Left renal cortex interstitium (tissue), 4 donors: ENCODE results near the gene AQR. TPM values are rescaled to one million over a fixed set of nuclear protein-coding genes. Genes with fewer than 3 reads are reported as not detected.

Source experiments
- DNase-seq, 4 donors: peaks; one replicate each; pipeline ENCODE4 v3.0.0-alpha.2; 2013; ENCODE audit warnings: low read depth in 4 of 4, low spot score in 2 of 4, missing footprints in 1 of 4
- polyA plus RNA-seq, 4 donors: library from polyadenylated mRNA; unstranded; fragments of 120-200 nt; gene quantifications; one replicate each; pipeline ENCODE4 v1.2.1, GENCODE V29; 2013; ENCODE audit not compliant: insufficient read length in 4 of 4

Gene AQR
- polyA plus RNA-seq, 4 donors, result 37.3 to 43.2 (median 41.4) TPM

DNA sequence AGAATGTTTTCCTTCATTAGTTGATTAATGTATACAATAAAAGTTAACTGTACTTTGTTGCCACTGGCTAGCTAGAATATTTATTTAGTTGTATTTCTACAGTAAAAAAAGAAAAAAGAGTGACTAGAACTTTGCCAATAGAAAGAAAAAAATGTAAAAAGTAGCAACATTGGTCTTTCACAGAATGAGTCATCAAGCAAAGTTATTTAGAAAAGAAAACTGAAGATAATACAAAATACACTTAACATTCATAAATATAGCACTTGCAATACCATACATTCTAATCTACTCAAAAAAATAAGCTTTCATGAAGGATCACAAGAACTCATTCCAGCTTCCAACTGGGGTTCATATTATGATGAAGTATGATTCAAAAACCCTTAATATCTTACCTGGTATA lies 83.4 kb downstream of the AQR start:
- no peak for DNase-seq

DNA sequence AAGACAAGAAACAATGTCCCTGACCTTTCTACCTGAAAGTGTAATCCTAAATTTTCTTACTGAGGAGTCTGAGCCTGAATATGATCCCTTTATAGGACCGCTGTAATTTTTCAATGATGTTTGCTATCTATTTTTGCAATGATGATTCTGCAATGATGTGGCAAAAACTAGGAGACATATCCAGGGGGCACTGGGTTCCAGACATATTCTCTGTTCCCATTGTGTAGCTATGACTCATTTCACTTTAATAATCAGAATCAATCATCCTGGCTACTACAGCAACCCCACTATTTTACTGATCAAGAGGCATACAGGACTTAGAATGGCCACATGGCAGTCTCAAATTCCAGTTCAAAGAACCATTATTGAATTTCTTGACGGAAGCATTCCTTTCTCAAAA lies 85.9 kb downstream of the AQR start:
- DNase-seq, result no peak

- no peak for DNase-seq
Measured at GRCh38 chr15:34883042-34883441, 86.5 kb downstream of the AQR start.

- DNase-seq, result no peak
Measured at GRCh38 chr15:34879107-34879506, 90.4 kb downstream of the AQR start.

DNA sequence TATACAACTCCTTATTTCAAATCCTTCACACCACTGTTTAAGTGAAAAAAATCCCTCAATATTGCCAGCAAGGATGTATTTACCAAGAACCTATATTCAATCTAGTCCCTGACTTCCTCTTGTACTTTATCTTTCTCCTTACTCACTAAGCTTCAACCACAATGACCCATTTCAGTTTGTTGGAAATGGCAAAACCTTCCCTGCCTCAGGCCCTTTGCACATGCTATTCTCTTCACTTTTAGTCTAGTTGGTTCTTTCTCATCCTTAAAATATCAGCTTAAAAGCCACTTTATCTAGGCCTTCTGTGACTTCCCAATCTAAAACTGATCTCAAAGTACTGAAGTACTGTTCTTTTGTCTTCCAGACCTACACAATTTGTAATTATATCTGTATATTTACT lies 92.9 kb downstream of the AQR start:
- no peak for DNase-seq

GRCh38 chr15:34869110-34869509 lies 100.4 kb downstream of the AQR start:
- no peak for DNase-seq

GRCh38 chr15:34865531-34865930 lies 104.0 kb downstream of the AQR start:
- no peak for DNase-seq

GRCh38 chr15:34861214-34861613 lies 108.3 kb downstream of the AQR start:
- DNase-seq, result no peak

GRCh38 chr15:34855893-34856292 lies 113.6 kb downstream of the AQR start:
- no peak for DNase-seq

DNA sequence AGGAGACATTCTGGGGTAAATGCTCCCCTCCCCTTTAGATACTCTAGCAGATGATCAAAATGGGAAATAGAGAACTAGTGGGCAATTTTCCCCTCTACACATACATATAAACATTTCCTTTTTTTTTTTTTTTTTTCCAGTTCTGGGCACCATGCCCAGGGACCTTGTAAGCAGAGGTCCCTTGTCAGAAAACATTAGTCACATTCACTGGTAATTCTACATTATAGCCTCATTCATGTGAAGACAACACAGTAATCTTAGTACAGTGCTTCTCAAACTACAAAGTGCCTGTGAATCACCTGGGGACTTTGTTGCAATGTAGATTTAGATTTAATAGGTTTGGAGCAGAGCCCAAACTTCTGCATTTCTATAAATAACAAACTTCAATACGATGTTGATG lies 114.1 kb downstream of the AQR start:
- DNase-seq, result peak in 1 of 4 donors; percentile 19

- DNase-seq, result no peak
Measured at GRCh38 chr15:34854232-34854631, 115.3 kb downstream of the AQR start.

- peak in 1 of 4 donors; percentile 21 for DNase-seq
Measured at GRCh38 chr15:34853001-34853758, 116.4 kb downstream of the AQR start.

DNA sequence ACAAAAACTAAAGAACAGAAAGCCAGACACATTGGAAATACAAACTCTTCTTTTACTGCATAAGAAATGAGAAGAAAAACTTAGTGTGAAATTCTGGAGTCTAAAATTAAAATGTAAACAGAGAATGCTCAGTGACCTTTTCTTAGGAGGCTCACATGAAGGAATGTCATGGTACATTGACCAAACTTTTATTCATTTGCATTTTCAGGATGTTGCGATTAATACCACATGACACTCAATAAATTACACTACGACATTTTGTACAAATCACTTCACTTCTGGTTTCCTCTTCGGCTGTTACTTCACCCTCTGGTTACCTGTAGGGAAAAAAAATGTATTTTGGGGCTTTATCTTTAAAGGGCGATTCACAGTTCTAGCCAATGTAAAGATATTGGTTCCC lies 117.8 kb downstream of the AQR start:
- no peak for DNase-seq

- DNase-seq, result no peak
Measured at GRCh38 chr15:34851007-34851406, 118.5 kb downstream of the AQR start.

- no peak for DNase-seq
Measured at GRCh38 chr15:34850121-34850520, 119.4 kb downstream of the AQR start.

- DNase-seq, result no peak
Measured at GRCh38 chr15:34849364-34849959, 120.1 kb downstream of the AQR start.

DNA sequence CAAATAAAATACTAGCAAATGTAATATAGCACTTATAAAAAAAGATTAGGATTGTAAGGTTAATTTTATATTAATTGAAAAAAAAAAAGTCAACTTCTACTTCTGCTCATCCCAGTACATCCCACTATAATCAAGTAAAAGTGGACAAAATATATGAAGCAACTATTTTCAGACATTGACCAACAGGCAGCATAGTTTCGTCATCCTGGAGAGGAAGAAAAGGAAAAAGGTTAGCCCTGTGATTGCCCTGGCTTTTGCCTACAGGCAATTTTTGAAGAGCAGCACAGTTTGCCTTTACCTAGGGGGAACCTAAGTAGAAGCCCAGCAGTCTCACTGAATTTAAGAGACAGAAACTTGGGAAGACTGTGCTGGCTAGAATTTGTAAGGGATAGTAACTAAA lies 121.9 kb downstream of the AQR start:
- DNase-seq, result no peak

GRCh38 chr15:34841262-34841725 lies 128.2 kb downstream of the AQR start:
- no peak for DNase-seq

- DNase-seq, result no peak
Measured at GRCh38 chr15:34838282-34838681, 131.3 kb downstream of the AQR start.

DNA sequence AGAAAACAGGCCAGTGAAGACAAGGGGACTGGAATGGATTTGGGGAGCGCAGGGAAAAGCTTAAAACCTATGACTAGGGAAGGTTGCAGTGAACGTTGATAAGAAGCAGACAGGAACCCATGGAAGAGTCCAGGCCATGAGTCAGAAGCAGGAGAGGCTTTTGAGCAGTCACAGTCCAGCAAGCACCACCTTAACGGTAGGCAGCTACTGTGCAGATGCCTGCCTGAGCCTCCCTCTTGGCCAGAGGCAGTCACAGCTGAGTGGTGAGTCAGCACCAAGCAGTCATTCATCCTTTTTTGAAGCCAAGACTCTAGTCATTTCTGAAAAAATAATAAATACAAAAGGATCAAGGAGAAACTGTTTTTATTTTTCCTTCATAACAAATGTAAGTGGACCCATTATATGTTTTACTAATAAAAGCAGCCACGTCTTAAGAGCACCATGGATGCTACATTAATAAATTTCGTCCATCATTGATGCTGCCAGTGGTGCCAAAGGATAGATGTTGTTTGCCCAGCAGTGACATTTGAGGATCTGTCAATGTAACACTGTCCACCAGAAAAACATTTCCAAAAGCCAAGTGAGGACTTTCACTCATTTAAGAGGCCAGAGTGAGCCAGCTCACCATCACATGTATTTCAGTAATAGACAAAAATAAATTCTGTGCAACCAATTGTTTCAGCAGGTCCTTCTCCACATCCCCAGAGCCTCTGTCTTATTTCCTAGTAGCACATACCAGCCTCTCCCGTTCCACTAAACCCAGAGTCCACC lies 132.1 kb downstream of the AQR start:
- no peak for DNase-seq

DNA sequence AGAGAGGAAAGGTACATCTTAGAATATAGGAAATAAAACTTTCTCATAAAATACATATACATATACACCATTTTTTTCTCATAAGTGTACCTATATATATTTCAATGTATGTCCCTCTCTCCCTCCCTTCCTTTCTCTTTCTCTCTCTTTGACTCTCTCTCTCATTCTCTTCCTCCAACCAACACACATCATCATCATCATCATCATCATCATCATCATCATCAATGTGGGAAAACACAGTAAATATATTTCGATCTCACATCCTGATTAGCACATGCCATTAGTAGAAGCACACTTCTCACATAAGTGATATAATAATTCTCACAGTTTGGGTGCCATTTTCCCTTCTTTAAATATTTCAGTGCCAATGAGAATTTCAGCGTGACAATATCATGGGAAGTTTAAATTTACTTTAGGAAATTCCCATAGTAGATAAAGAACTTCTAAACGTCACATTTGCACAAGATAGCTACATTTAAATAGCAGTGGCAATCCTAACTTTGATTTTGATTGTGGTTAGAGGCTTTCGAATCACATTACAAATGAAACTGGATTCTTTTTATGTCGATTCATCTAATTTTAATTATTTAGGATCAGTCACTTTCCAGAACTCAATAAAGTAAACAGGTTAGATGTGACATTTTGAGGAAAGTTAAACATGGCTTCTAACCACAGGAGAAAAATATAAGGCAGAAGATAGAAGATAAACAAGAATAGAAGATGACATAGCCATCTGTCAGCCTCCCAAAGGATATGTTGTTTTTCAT lies 141.2 kb downstream of the AQR start:
- DNase-seq, result no peak
